ENCODE results near the gene KLHL28. TPM values are rescaled to one million over a fixed set of nuclear protein-coding genes. Genes with fewer than 3 reads are reported as not detected.
A peak's percentile ranks its signal among the peaks of the same experiment; 100 is the strongest.

The KLHL28 gene
- total RNA-seq, 4 donors from 2014 or later, result 1.00 to 22.1 (median 15.3) TPM

- intact Hi-C loops (cut with DNase I; ENCODE audit: low total_unique reads), result loop anchor here (10.0 kb wide), 1 partner anchor 166 kb away; the partner anchor contains the start of genes FANCM and FKBP3
- Histone ChIP-seq H3K27me3 (no peaks in the 10 kb centered on the region), H3K36me3 (no peaks in the 10 kb centered on the region), H3K27ac (no peak overlapping the region), H3K9me3 (no peaks in the 10 kb centered on the region), H3K4me3 (no peak overlapping the region), H3K4me1 (peaks cover 10 to 55% (median 26%) of the 10 kb centered on the region in 4 donors)
- no peak for TF ChIP-seq POLR2AphosphoS5 (IDR thresholded peaks at IDR 0.05)
- TF ChIP-seq EP300 (IDR thresholded peaks at IDR 0.05; ENCODE audit: low read depth), result no peak
- no peak for TF ChIP-seq POLR2A (IDR thresholded peaks at IDR 0.05)
- no peak for TF ChIP-seq CTCF (IDR thresholded peaks at IDR 0.05)
- no peak for DNase-seq
- in situ Hi-C loops (cut with MboI; ENCODE audit: low pct_ligation_motif_present in 1 of 4, low pct_unique_long_range_greater_than_20kb in 1 of 4, low sequenced_read_pairs in 3 of 4), result loop anchor here in 1 of 4 donors (10.0 kb wide), 3 partner anchors 64 to 166 kb away; partner anchors contain the start of genes FANCM and FKBP3
Measured at GRCh38 chr14:44968714-44969113, 7.0 kb upstream of the KLHL28 start.

DNA sequence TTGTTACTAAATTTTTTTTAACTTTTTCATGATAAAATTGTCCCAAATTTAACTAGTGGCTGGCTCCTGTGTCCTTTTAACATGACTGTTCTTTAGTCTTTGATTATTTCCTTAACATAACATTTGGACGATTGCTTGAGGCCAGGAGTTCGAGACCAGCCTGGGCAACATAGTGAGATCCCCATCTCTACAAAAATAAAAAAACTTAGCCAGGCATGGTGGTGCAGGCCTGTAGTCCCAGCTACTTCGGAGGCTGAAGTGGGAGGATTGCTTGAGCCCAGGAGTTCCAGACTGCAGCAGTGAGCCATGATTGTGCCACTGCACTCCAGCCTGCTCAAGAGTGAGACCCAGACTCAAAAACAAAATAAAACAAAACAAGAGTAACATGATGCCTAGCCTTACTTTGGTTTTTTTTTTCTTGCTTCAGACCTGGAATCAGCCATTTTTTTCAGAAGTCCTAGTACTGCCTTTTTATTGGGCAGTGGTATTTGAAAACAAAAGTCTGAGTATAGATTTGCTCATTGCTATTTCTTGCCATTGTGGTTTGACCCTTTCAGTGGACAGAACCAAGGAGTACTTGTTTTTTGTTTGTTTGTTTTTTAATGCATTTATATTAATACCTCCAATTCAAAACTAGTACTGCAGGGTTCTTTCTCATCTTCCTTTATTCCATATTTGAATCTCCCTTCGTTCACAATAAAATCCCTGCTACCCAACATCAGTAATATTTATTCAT lies 5.0 kb upstream of the KLHL28 start:
- 50 to 77% methylated on average over 2 to 4 of the region's 4 CpGs for WGBS, 2 donors (ENCODE audit: low coverage in 1 of 2)
- no peak for DNase-seq
- peak overlapping the region in 1 of 4 donors; percentile 69 for H3K4me3 ChIP-seq
- no peak for TF ChIP-seq EP300 (IDR thresholded peaks at IDR 0.05; ENCODE audit: low read depth)
- no peak for TF ChIP-seq POLR2A (IDR thresholded peaks at IDR 0.05)
- TF ChIP-seq CTCF (IDR thresholded peaks at IDR 0.05), result no peak
- no peak for TF ChIP-seq POLR2AphosphoS5 (IDR thresholded peaks at IDR 0.05)
- H3K27ac ChIP-seq, result no peak overlapping the region
- in situ Hi-C loops (cut with MboI; ENCODE audit: low pct_ligation_motif_present in 1 of 4, low pct_unique_long_range_greater_than_20kb in 1 of 4, low sequenced_read_pairs in 3 of 4) (loop anchor here in 1 of 4 donors (10.0 kb wide), 3 partner anchors 62 to 168 kb away; partner anchors contain the start of genes FANCM and FKBP3), intact Hi-C loops (cut with DNase I; ENCODE audit: low total_unique reads) (loop anchor here (10.0 kb wide), 1 partner anchor 168 kb away; the partner anchor contains the start of genes FANCM and FKBP3)
- H3K27me3 ChIP-seq, result no peaks in the 10 kb centered on the region
- H3K36me3 ChIP-seq, result no peaks in the 10 kb centered on the region
- H3K4me1 ChIP-seq, result peaks cover 10 to 60% (median 33%) of the 10 kb centered on the region in 4 donors
- no peaks in the 10 kb centered on the region for H3K9me3 ChIP-seq

DNA sequence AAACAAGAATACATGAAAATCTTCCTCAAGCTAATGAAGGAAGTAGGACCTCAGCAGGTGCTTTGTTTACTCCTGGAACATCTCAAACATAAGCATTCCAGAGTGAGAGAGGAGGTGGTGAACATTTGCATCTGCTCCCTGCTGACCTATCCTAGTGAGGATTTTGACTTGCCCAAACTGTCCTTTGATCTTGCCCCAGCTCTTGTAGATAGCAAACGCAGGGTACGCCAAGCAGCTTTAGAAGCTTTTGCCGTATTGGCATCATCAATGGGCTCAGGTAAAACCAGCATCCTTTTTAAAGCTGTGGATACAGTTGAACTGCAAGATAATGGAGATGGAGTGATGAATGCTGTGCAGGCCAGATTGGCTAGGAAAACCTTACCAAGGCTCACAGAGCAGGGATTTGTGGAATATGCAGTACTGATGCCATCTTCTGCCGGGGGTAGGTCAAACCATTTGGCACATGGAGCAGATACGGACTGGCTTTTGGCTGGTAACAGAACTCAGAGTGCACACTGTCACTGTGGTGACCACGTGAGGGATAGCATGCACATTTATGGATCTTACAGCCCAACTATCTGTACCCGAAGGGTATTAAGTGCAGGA lies 2.1 kb upstream of the KLHL28 start:
- no peaks in the 10 kb centered on the region for H3K27me3 ChIP-seq
- H3K36me3 ChIP-seq, result no peaks in the 10 kb centered on the region
- H3K4me3 ChIP-seq, result peak overlapping the region in 3 of 4 donors; percentile 65 to 77 (median 69)
- in situ Hi-C loops (cut with MboI; ENCODE audit: low pct_ligation_motif_present in 1 of 4, low pct_unique_long_range_greater_than_20kb in 1 of 4, low sequenced_read_pairs in 3 of 4) (loop anchor here in 2 of 4 donors (5.0 to 10.0 kb wide), 4 partner anchors 59 to 171 kb away; partner anchors contain the start of genes FKBP3 (in 2 of the 2) and FANCM (in 1 of the 2)), intact Hi-C loops (cut with DNase I; ENCODE audit: low total_unique reads) (loop anchor here (10.0 kb wide), 1 partner anchor 171 kb away; the partner anchor contains the start of genes FANCM and FKBP3)
- TF ChIP-seq POLR2A (IDR thresholded peaks at IDR 0.05), result no peak
- TF ChIP-seq CTCF (IDR thresholded peaks at IDR 0.05), result no peak
- TF ChIP-seq EP300 (IDR thresholded peaks at IDR 0.05; ENCODE audit: low read depth), result no peak
- no peak for TF ChIP-seq POLR2AphosphoS5 (IDR thresholded peaks at IDR 0.05)
- DNase-seq, result no peak
- no peaks in the 10 kb centered on the region for H3K9me3 ChIP-seq
- peak overlapping the region in 3 of 4 donors; percentile 90 to 97 (median 92) for H3K27ac ChIP-seq
- 20 to 39% methylated on average over 3 to 7 of the region's 7 CpGs for whole genome bisulfite sequencing, 2 donors (ENCODE audit: low coverage in 1 of 2)
- H3K4me1 ChIP-seq, result peaks cover 24 to 78% (median 45%) of the 10 kb centered on the region in 4 donors

DNA sequence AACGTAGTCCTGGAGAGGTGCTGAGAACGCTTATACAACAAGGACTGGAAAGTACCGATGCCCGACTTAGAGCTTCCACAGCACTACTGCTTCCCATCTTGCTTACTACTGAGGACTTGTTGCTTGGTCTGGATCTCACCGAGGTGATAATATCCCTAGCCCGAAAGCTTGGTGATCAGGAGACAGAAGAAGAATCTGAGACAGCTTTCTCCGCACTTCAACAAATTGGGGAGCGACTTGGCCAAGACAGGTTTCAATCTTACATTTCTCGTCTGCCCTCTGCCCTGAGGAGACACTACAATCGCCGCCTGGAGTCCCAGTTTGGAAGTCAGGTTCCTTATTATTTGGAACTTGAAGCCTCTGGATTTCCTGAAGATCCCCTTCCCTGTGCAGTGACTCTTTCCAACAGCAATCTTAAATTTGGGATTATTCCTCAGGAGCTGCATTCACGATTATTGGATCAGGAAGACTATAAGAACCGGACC lies 1.3 kb upstream of the KLHL28 start:
- no peaks in the 10 kb centered on the region for H3K9me3 ChIP-seq
- intact Hi-C loops (cut with DNase I; ENCODE audit: low total_unique reads) (loop anchor here (10.0 kb wide), 1 partner anchor 172 kb away; the partner anchor contains the start of genes FANCM and FKBP3), in situ Hi-C loops (cut with MboI; ENCODE audit: low pct_ligation_motif_present in 1 of 4, low pct_unique_long_range_greater_than_20kb in 1 of 4, low sequenced_read_pairs in 3 of 4) (loop anchor here in 2 of 4 donors (5.0 to 10.0 kb wide), 4 partner anchors 58 to 172 kb away; partner anchors contain the start of genes FKBP3 (in 2 of the 2) and FANCM (in 1 of the 2))
- H3K4me3 ChIP-seq, result peak overlapping the region; percentile 65 to 77 (median 72)
- peak overlapping the region; percentile 90 to 97 (median 94) for H3K27ac ChIP-seq
- TF ChIP-seq CTCF (IDR thresholded peaks at IDR 0.05) (no peak), EP300 (IDR thresholded peaks at IDR 0.05; ENCODE audit: low read depth) (no peak), POLR2A (IDR thresholded peaks at IDR 0.05) (no peak), POLR2AphosphoS5 (IDR thresholded peaks at IDR 0.05) (no peak)
- 25% methylated on average over 13 of the region's 13 CpGs; no CpG with 5 or more reads in 1 of the 2 donors for WGBS, 2 donors (ENCODE audit: low coverage in 1 of 2)
- H3K36me3 ChIP-seq, result no peaks in the 10 kb centered on the region
- peaks cover 24 to 78% (median 48%) of the 10 kb centered on the region in 4 donors for H3K4me1 ChIP-seq
- no peak for DNase-seq
- no peaks in the 10 kb centered on the region for H3K27me3 ChIP-seq
